ENCODE data around the gene ZNF148.

DNA sequence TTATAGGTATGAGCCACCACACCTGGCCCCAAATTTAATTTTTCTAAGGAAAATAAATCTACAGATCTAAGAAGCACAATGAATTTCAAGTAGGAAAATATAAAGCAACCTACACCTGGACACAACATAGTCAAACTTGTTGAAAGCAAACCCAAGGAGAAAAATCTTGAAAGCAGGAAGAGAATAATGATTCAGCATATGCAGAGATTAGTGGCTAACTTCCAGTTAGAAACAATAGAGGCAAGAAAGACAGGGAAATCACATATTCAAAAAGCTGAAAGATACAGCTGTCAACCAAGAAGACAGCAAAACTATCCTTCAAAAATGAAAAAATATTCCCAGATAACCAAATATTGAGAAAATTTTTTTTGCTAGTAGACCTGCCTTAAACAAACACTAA, 49.4 kb downstream of the ZNF148 start:
- TF ChIP-seq, protein P1, sequence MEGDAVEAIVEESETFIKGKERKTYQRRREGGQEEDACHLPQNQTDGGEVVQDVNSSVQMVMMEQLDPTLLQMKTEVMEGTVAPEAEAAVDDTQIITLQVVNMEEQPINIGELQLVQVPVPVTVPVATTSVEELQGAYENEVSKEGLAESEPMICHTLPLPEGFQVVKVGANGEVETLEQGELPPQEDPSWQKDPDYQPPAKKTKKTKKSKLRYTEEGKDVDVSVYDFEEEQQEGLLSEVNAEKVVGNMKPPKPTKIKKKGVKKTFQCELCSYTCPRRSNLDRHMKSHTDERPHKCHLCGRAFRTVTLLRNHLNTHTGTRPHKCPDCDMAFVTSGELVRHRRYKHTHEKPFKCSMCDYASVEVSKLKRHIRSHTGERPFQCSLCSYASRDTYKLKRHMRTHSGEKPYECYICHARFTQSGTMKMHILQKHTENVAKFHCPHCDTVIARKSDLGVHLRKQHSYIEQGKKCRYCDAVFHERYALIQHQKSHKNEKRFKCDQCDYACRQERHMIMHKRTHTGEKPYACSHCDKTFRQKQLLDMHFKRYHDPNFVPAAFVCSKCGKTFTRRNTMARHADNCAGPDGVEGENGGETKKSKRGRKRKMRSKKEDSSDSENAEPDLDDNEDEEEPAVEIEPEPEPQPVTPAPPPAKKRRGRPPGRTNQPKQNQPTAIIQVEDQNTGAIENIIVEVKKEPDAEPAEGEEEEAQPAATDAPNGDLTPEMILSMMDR (tag by site-specific recombination; IDR thresholded peaks at IDR 0.05): no peak
- no peak for TF ChIP-seq ZNF292 (tag by site-specific recombination; IDR thresholded peaks at IDR 0.05; ENCODE audit: borderline replicate concordance, low read depth)

Data from HEK293 (cell line).